ENCODE results near the gene ATG16L2.

ATG16L2 gene

DNA sequence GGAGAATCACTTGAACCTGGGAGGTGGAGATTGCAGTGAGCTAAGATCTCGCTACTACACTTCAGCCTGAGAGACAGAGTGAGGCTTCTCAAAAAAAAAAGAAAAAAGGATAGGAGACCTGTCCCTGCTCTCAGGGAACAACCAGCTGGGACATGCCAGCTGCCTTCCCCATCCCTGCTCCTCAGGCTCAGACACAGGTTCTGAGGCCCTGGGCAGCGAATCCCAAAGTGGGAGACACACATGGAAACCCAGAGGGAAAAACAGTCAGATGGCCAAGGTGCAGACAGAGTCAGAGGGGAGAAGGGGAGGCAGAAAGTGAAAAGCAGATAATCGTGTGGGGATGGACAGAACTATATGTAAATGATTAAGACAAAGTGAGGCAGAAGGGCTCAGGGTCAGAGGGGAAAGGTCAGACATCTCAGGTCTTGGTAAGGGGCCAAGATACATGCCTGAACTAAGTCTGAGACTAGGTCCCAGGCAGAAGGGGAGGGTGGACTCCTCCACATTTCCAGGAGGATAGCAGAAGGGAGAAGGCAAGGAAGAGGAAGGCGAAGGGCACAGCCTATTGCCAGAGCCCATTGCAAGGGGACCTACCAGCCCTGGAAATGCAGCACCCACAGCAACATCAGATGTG, 34.6 kb upstream of the ATG16L2 start:
- TF ChIP-seq, protein P1, sequence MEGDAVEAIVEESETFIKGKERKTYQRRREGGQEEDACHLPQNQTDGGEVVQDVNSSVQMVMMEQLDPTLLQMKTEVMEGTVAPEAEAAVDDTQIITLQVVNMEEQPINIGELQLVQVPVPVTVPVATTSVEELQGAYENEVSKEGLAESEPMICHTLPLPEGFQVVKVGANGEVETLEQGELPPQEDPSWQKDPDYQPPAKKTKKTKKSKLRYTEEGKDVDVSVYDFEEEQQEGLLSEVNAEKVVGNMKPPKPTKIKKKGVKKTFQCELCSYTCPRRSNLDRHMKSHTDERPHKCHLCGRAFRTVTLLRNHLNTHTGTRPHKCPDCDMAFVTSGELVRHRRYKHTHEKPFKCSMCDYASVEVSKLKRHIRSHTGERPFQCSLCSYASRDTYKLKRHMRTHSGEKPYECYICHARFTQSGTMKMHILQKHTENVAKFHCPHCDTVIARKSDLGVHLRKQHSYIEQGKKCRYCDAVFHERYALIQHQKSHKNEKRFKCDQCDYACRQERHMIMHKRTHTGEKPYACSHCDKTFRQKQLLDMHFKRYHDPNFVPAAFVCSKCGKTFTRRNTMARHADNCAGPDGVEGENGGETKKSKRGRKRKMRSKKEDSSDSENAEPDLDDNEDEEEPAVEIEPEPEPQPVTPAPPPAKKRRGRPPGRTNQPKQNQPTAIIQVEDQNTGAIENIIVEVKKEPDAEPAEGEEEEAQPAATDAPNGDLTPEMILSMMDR (IDR thresholded peaks at IDR 0.05; ENCODE audit: control insufficient read depth, extremely low read depth, insufficient read depth), result no peak
- no peak overlapping the region for H3K4me3 ChIP-seq (ENCODE audit: low read depth, low read length)
- no peak for DNase-seq (ENCODE audit: low read depth)

DNA sequence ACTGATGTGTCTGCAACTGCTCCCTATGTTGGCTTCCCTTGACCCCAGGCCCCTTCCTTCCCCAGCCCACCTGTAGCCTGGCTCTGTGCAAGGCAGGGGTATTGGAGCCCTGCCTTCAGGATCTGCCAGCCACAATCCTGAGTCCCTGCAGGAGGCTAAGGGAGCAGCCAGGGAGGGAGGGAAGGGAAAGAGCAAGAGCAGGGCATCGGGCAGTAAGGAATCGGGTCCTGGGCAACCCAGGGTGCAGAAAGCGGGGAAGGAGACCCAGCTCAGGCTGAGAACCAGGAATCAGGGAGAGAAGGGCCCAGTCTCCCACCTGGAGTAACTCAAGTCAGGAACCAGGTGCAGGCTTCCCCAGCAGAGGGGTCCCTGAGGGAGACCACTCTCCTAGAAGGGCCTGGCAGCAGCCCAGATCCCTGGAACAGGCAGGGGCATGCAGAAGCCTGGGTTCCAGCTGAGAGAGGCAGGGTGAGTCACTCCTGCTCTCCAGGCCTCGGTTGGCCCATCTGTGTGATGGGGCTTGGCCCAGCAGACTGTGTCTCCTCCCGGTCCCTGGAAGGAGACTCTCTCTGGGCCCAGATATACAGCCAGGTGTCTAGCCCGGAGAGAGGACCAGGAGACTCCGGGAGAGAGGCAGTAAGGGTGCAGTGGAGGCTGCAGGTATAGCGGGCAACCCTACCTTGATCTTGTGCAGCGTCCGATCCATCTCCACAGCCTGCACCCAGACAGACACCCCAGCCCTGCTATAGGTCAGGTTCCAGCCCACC, 33.7 kb upstream of the ATG16L2 start:
- peak overlapping the region; percentile 71 for H3K4me3 ChIP-seq (ENCODE audit: low read depth, low read length)
- no peak for DNase-seq (ENCODE audit: low read depth)
- TF ChIP-seq, protein P1 (IDR thresholded peaks at IDR 0.05; ENCODE audit: control insufficient read depth, extremely low read depth, insufficient read depth), result no peak

DNA sequence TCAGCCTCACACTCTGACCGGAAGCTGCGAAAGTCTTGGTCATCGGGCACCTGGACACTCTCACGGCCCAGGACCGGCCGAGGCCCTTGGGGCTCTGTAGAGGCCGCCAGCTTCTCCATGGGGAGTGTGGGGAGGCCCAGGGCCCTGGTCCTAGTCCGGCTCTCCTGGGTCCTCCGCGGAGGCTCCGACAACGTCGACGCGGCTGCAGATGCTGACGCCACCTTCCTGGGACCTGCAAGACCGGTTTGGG, 33.2 kb upstream of the ATG16L2 start:
- TF ChIP-seq, protein P1 (IDR thresholded peaks at IDR 0.05; ENCODE audit: control insufficient read depth, extremely low read depth, insufficient read depth), result no peak
- peak; percentile 10 for DNase-seq (ENCODE audit: low read depth)
- peak overlapping the region; percentile 71 for H3K4me3 ChIP-seq (ENCODE audit: low read depth, low read length)

DNA sequence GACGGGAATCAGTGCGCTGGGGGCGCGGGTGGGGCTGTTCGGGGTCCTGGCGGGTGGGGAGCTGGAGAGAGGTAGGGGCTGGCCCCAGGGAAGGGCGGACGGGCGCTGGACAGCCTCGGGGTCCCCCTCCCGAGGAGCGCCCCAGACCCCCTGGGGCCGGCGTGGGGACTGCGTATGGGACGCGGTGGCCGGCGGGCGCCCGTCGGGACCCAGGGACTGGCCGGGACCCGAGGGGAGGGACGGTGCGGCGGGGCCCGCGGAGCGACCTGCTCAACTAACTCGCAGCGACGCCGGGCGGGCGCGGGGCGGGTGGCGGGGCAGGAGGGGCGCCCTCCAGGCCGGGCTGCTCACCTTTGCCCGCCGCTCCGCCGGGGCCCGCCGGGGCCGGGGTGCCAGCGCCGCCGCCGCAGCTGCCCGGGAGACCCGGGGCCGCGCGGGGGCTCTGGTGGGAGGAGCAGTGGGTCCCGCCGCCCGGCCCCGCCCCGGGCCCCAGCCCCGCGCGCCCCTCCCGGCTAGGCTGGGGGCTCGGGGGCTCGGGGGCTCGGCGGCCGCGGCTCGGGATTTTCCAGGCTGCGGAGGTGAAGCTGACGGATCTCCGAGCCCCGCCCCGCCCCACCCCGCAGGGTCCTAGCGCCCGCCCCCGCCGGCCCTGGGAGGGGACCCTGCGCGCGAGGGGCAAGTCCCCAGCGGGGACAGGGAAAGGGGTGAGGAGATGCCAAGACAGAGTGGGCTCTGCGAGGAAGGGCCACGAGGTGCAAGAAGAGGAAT, 32.7 kb upstream of the ATG16L2 start:
- peak overlapping the region; percentile 71 for H3K4me3 ChIP-seq (ENCODE audit: low read depth, low read length)
- TF ChIP-seq, protein P1 (IDR thresholded peaks at IDR 0.05; ENCODE audit: control insufficient read depth, extremely low read depth, insufficient read depth), result no peak
- DNase-seq (ENCODE audit: low read depth), result no peak

DNA sequence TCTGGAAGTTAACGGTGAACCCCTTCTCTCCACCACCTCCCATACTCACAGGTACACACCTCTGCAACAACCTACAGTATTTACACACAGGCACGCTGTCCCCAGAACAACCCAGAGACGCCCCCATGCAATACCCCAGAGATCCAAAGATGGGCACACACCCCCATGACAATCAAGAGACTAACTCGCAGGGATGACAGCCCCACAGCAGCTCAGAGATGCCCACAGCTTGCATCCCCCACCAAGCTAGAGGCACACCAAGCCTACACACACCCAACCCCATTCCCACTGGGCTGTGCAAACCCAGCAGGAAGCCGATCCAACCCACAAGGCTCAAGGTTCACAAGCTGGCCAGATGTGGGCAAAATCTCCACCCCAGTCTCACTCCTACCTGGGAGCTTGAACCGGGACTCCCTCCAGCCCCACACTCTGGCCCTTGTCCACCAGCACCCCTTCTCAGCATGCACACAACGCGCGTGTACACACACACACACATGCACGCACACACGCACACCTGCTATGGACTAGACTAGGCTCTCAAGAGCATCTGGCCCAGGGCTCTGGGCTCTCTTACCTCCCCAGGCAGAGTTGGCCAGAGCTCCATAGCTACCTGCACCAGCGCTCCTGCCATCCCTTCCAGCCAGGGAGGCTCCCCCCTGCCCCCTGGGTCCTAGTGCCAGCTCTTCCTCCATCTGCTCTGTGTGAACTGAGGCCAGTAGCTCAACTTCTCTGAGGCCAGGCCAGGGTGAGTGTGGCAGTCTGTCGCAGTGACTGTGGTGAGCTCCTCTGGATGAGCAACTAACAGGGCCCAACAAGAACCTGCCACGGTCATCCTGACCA, 31.9 kb upstream of the ATG16L2 start:
- peak overlapping the region; percentile 47 for H3K4me3 ChIP-seq (ENCODE audit: low read depth, low read length)
- TF ChIP-seq, protein P1 (IDR thresholded peaks at IDR 0.05; ENCODE audit: control insufficient read depth, extremely low read depth, insufficient read depth), result no peak
- DNase-seq (ENCODE audit: low read depth), result no peak

DNA sequence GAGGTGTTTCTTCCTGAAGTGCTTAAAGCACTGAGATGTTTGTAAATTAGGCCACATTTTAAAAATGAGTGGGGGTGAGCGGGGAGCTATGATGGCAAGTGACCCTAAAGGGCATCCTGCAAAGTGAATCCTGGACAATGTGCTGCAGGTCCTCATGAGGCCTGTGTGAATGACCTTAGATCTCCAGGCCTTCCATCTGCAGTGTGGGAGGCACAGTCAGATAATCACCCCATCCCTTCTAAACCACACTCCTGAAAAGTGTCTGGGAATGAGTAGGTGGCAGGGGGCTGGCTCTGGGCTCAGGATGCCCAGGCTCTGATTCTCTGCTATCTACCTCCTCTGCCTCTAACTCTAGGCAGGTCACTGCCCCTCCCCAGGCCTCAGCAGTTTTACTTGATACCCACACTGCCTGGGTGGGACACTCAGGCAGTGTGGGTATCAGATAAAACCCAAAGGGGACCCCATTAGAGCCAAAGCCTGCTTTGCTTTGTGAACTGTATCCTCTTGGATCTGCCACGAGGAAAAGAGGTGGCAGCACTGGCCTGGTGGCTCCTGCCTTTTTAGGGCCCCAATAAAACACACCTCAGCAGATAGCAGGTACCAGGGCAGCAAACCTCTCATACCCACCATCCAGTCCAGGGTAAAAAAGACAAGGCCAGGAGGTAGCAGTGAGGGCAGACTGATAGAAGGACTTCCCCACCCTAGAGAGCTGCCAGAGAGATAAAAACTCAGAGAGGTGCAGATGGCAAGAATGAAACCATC, 30.9 kb upstream of the ATG16L2 start:
- H3K4me3 ChIP-seq (ENCODE audit: low read depth, low read length), result no peak overlapping the region
- TF ChIP-seq, protein P1 (IDR thresholded peaks at IDR 0.05; ENCODE audit: control insufficient read depth, extremely low read depth, insufficient read depth), result no peak

More for the DNA sequence above, 30.9 kb upstream of the ATG16L2 start:
- no peak for DNase-seq (ENCODE audit: low read depth)
